Neural cell (in vitro differentiated cells): ENCODE results near the gene C2CD2L. TPM values are rescaled to one million over a fixed set of nuclear protein-coding genes. Genes with fewer than 3 reads are reported as not detected.
A peak's percentile ranks its signal among the peaks of the same experiment; 100 is the strongest.
"Not testable (repeated sequence)": the region's sequence is repeated elsewhere in the genome, so short reads cannot be mapped to it uniquely, and the experiment has no call there.

ENCODE experiments used
- H2AFZ ChIP-seq: fragments of 200-600, 300-800 bp; sonication (generic), shearing (Covaris generic); 2 replicates; pipeline ENCODE4 v1.6.0; 2014; ENCODE audit warnings: low read depth, mild to moderate bottlenecking, antibody characterized with exemption, low read length, moderate library complexity
- H3F3A ChIP-seq: fragments of 200-600 bp; shearing (Covaris generic); 2 replicates; pipeline ENCODE4 v1.6.1; 2016; ENCODE audit warnings: mild to moderate bottlenecking, moderate library complexity, mixed read lengths, antibody characterized with exemption, low read length; ENCODE audit not compliant: insufficient read depth, poor library complexity, severe bottlenecking
- H3K27ac ChIP-seq: fragments of 200-600, 300-800 bp; sonication (generic), shearing (Covaris generic); 2 replicates; pipeline ENCODE4 v1.5.1; 2014; ENCODE audit warnings: mild to moderate bottlenecking, low read length, moderate library complexity
- H3K27me3 ChIP-seq: fragments of 300-800, 200-600 bp; sonication (generic), shearing (Covaris generic); 2 replicates; pipeline ENCODE4 v1.6.0; 2014; ENCODE audit warnings: mild to moderate bottlenecking, low read depth, low read length, moderate library complexity; ENCODE audit not compliant: insufficient read depth
- H3K36me3 ChIP-seq: fragments of 300-800, 200-600 bp; sonication (generic), shearing (Covaris generic); 2 replicates; pipeline ENCODE4 v1.5.1; 2014; ENCODE audit warnings: mild to moderate bottlenecking, antibody characterized with exemption, low read length, moderate library complexity; ENCODE audit not compliant: insufficient read depth
- H3K4me2 ChIP-seq: fragments of 300-800, 200-600 bp; sonication (generic), shearing (Covaris generic); 2 replicates; pipeline ENCODE4 v1.6.0; 2014; ENCODE audit warnings: mild to moderate bottlenecking, low read length
- H3K4me3 ChIP-seq: fragments of 300-800, 200-600 bp; sonication (generic), shearing (Covaris generic); 2 replicates; pipeline ENCODE4 v1.5.1; 2014; ENCODE audit warnings: mild to moderate bottlenecking, low read length, moderate library complexity
- H3K79me2 ChIP-seq: fragments of 200-600 bp; shearing (Covaris generic); replicated peaks from 2 replicates; pipeline ENCODE4 v1.6.0; 2014; ENCODE audit warnings: mild to moderate bottlenecking, low read length, moderate library complexity; ENCODE audit not compliant: insufficient read depth
- H3K9ac ChIP-seq: fragments of 300-800, 200-600 bp; sonication (generic), shearing (Covaris generic); 2 replicates; pipeline ENCODE4 v1.6.1; 2016; ENCODE audit warnings: mild to moderate bottlenecking, low read length, mixed read lengths
- H3K9me2 ChIP-seq: fragments of 200-600 bp; shearing (Covaris generic); 2 replicates; pipeline ENCODE4 v1.6.1; 2016; ENCODE audit warnings: mild to moderate bottlenecking, low read length, mixed read lengths; ENCODE audit not compliant: insufficient read depth
- H3K9me3 ChIP-seq: fragments of 200-600, 300-800 bp; sonication (generic), shearing (Covaris generic); 2 replicates; pipeline ENCODE4 v1.6.1; 2016; ENCODE audit warnings: mild to moderate bottlenecking, mixed run types, low read length, moderate library complexity, mixed read lengths
- H4K20me1 ChIP-seq: fragments of 200-600 bp; shearing (Covaris generic); 2 replicates; pipeline ENCODE4 v1.6.1; 2016; ENCODE audit warnings: mild to moderate bottlenecking, mixed run types; ENCODE audit not compliant: insufficient read depth
- EP300 ChIP-seq: fragments of 450-650 bp; conservative IDR thresholded peaks from 2 replicates; pipeline ENCODE4 v1.6.1; 2014; ENCODE audit warnings: antibody characterized with exemption, mild to moderate bottlenecking, moderate library complexity; ENCODE audit not compliant: poor library complexity, severe bottlenecking
- EZH2 ChIP-seq: fragments of 200-600, 300-800 bp; shearing (Covaris generic), sonication (generic); IDR thresholded peaks from 2 replicates; pipeline ENCODE4 v1.6.1; 2014; ENCODE audit warnings: antibody characterized with exemption, low read length, borderline replicate concordance, mild to moderate bottlenecking; ENCODE audit not compliant: insufficient read depth, poor library complexity, severe bottlenecking
- MXI1 ChIP-seq: fragments of 450-650 bp; conservative IDR thresholded peaks from 2 replicates; pipeline ENCODE4 v1.6.1; 2014; ENCODE audit warnings: antibody characterized with exemption, mild to moderate bottlenecking; ENCODE audit not compliant: poor library complexity, severe bottlenecking
- POLR2AphosphoS5 ChIP-seq: IDR thresholded peaks from 2 replicates; pipeline ENCODE4 v1.6.1; 2012
- RAD21 ChIP-seq: fragments of 450-650 bp; conservative IDR thresholded peaks from 2 replicates; pipeline ENCODE4 v1.6.1; 2014; ENCODE audit warnings: antibody characterized with exemption, mild to moderate bottlenecking, moderate library complexity
- REST ChIP-seq: IDR thresholded peaks from 2 replicates; pipeline ENCODE4 v1.6.1; 2012; ENCODE audit warnings: borderline replicate concordance
- SMC3 ChIP-seq: fragments of 450-650 bp; conservative IDR thresholded peaks from 2 replicates; pipeline ENCODE4 v1.6.1; 2014; ENCODE audit warnings: antibody characterized with exemption, mild to moderate bottlenecking, moderate library complexity; ENCODE audit not compliant: poor library complexity
- TAF1 ChIP-seq: IDR thresholded peaks from 2 replicates; pipeline ENCODE4 v1.6.1; 2012; ENCODE audit warnings: low read depth
- polyA minus RNA-seq: library from RNA; depleted of rRNA, polyadenylated mRNA; stranded (reverse); fragments of >200 nt; gene quantifications from 2 replicates; pipeline ENCODE4 v1.2.3, GENCODE V29; 2014
- polyA plus RNA-seq: library from polyadenylated mRNA; depleted of rRNA; stranded (reverse); fragments of >200 nt; gene quantifications from 2 replicates; pipeline ENCODE4 v1.2.3, GENCODE V29; 2014
- TF ChIP-seq, protein P1 (sequence below): fragments of 450-650 bp; IDR thresholded peaks from 2 replicates; pipeline ENCODE4 v1.5.1; 2014; ENCODE audit warnings: antibody characterized with exemption, mild to moderate bottlenecking, moderate library complexity; ENCODE audit not compliant: poor library complexity, severe bottlenecking

The C2CD2L gene
- polyA plus RNA-seq = 13.6 and 21.6 TPM in 2 replicates
- polyA minus RNA-seq = 11.5 and 13.1 TPM in 2 replicates

DNA sequence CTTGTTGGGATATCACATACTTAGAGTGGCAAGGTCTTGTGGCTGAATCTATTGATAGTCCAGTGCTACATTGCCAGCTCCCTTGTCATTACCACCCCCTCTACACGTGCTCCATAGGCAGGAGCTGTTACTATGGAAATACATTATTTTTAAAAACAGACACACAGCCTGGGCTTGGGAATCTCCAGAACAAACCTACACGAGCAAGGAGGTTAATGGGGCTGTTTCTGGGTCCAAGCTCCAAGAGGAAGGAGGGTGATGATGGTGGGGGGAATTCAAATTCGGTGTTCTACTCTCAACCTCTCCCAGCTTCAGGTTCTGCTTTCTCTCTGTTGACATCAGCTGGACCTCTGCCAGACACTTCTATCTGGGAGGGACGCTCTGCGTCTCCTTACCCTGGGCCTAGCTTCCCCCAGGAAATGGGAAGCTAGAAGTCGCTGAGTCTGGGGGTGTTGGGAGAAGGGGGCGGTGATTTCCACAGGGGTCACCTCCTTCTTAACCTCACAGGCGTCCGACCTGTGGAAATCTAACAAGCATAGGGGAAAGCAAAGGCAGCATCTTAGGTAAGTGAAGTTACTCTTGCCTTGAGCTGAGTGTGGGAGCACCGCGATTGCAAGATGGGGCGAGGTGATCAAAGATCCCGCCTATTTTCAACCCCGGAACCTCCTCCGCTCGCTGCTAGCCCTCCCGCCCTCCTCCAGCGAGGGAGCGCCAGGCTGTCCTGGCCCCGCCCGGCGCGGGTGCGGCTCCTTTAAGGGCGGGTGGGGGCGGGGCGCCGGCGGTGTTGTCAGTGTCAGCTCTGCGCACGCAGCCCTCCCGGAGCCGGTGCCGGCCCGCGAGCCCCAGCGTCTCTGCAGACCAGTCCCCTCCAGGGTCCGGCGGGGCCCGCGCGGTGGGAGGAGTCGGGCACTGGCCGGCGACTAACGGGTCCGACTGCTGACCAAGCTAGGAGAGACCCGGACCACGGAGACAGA is at the start of gene C2CD2L:
C2CD2L (plus strand) TSS at position 781 of the 974 bp plus-strand sequence. CDS start 398 bp downstream, outside the sequence.
- H3K36me3 ChIP-seq = no peaks in the 10 kb centered on the region
- H3K27me3 ChIP-seq = no peaks in the 10 kb centered on the region
- H4K20me1 ChIP-seq = no peaks in the 10 kb centered on the region
- peak within 1 kb of the TSS; percentile 75 for H3K9ac ChIP-seq
- peak within 1 kb of the TSS; percentile 89 for H3K4me3 ChIP-seq
- H3F3A ChIP-seq = no peaks in the 10 kb centered on the region
- H3K79me2 ChIP-seq = no peaks in the 10 kb centered on the region
- H3K9me2 ChIP-seq = no peaks in the 10 kb centered on the region
- peak within 1 kb of the TSS; percentile 75 for H2AFZ ChIP-seq
- H3K4me2 ChIP-seq = peak within 1 kb of the TSS; percentile 92
- no peaks in the 10 kb centered on the region for H3K9me3 ChIP-seq
- H3K27ac ChIP-seq = peak within 1 kb of the TSS; percentile 18
- TF ChIP-seq TAF1 (peak; percentile 45), POLR2AphosphoS5 (peak; percentile 45), EP300 (no peak), REST (no peak)

DNA sequence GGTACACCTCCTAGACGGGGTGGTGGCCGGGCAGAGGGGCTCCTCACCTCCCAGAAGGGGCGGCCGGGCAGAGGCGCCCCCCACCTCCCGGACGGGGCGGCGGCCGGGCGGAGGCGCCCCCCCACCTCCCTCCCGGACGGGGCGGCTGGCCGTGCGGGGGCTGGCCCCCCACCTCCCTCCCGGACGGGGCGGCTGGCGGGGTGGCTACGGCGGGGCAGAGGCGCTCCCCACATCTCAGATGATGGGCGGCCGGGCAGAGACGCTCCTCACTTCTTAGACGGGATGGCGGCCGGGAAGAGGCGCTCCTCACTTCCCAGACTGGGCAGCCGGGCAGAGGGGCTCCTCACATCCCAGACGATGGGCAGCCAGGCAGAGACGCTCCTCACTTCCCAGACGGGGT is 48.0 kb upstream of the C2CD2L start:
- not testable (repeated sequence) for H3K9me2 ChIP-seq, H3K27ac ChIP-seq, H4K20me1 ChIP-seq, H3F3A ChIP-seq, H3K4me3 ChIP-seq, H3K36me3 ChIP-seq, H3K4me2 ChIP-seq, H3K9ac ChIP-seq, H2AFZ ChIP-seq, H3K9me3 ChIP-seq, H3K27me3 ChIP-seq
- peaks cover 12% of the 10 kb centered on the region for H3K79me2 ChIP-seq

- Histone ChIP-seq H3F3A (no peaks in the 10 kb centered on the region), H3K9me2 (no peaks in the 10 kb centered on the region), H3K4me3 (no peak overlapping the region), H2AFZ (no peak overlapping the region), H4K20me1 (no peaks in the 10 kb centered on the region), H3K79me2 (peaks cover 2% of the 10 kb centered on the region), H3K27me3 (no peaks in the 10 kb centered on the region), H3K9me3 (no peaks in the 10 kb centered on the region), H3K4me2 (no peak overlapping the region), H3K36me3 (no peaks in the 10 kb centered on the region), H3K9ac (no peak overlapping the region), H3K27ac (no peak overlapping the region)
- TF ChIP-seq RAD21 (no peak), POLR2AphosphoS5 (no peak), EZH2 (no peak), REST (no peak), MXI1 (no peak), SMC3 (no peak), TAF1 (no peak), EP300 (no peak)
- TF ChIP-seq, protein P1, sequence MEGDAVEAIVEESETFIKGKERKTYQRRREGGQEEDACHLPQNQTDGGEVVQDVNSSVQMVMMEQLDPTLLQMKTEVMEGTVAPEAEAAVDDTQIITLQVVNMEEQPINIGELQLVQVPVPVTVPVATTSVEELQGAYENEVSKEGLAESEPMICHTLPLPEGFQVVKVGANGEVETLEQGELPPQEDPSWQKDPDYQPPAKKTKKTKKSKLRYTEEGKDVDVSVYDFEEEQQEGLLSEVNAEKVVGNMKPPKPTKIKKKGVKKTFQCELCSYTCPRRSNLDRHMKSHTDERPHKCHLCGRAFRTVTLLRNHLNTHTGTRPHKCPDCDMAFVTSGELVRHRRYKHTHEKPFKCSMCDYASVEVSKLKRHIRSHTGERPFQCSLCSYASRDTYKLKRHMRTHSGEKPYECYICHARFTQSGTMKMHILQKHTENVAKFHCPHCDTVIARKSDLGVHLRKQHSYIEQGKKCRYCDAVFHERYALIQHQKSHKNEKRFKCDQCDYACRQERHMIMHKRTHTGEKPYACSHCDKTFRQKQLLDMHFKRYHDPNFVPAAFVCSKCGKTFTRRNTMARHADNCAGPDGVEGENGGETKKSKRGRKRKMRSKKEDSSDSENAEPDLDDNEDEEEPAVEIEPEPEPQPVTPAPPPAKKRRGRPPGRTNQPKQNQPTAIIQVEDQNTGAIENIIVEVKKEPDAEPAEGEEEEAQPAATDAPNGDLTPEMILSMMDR = no peak
Observed at GRCh38 chr11:119061256-119061655, 45.9 kb upstream of the C2CD2L start.
